H1 (cell line): ENCODE data around the gene CAMSAP3. TPM values are rescaled to one million over a fixed set of nuclear protein-coding genes. Genes with fewer than 3 reads are reported as not detected.

Source experiments
- CTCF ChIA-PET: fragments of 300-600 bp; sonication (Branson Sonifier 250); formaldehyde crosslinking; loops from one replicate; lab custom pipeline; 2021; ENCODE audit not compliant: partially characterized antibody; lab: Charles Lee
- POLR2A ChIA-PET: fragments of 300-600 bp; sonication (Branson Sonifier 250); formaldehyde crosslinking; loops from one replicate; lab custom pipeline; 2021; ENCODE audit warnings: inconsistent platforms; ENCODE audit not compliant: partially characterized antibody; lab: Charles Lee
- DNase-seq, 2 experiments: peaks; one replicate each; pipeline versions ENCODE4 v3.0.0 to v3.0.0-alpha.2; 2010 to 2022; ENCODE audit warnings: low spot score in 2 of 2, low read depth in 1 of 2, mixed read lengths in 1 of 2
- FAIRE-seq: peaks from 2 replicates; lab custom pipeline; 2011; peaks lifted over from hg19 to GRCh38; lab: Jason Lieb, UNC
- H2AFZ ChIP-seq: 2 replicates; pipeline ENCODE4 v1.8.1; 2012; ENCODE audit warnings: low read length, inconsistent platforms
- H2AK5ac ChIP-seq: 2 replicates; pipeline ENCODE4 v1.6.1; 2013; ENCODE audit warnings: low read depth, low read length
- H2BK120ac ChIP-seq: replicated peaks from 2 replicates; pipeline ENCODE3; 2013; ENCODE audit warnings: low read depth, low read length, inconsistent platforms
- H2BK12ac ChIP-seq: 2 replicates; pipeline ENCODE4 v1.6.1; 2013; ENCODE audit warnings: low read depth, low read length
- H2BK15ac ChIP-seq: 2 replicates; pipeline ENCODE4 v1.6.1; 2013; ENCODE audit warnings: low read length
- H2BK20ac ChIP-seq: 2 replicates; pipeline ENCODE4 v1.6.1; 2013; ENCODE audit warnings: low read length
- H2BK5ac ChIP-seq: 2 replicates; pipeline ENCODE4 v1.6.1; 2013; ENCODE audit warnings: low read depth, low read length
- H3K14ac ChIP-seq: 2 replicates; pipeline ENCODE4 v1.6.1; 2013; ENCODE audit warnings: inconsistent platforms; ENCODE audit not compliant: insufficient read length
- H3K18ac ChIP-seq: 2 replicates; pipeline ENCODE4 v1.6.1; 2013; ENCODE audit warnings: low read length; ENCODE audit errors: extremely low read depth
- H3K23ac ChIP-seq: 2 replicates; pipeline ENCODE4 v1.6.1; 2013; ENCODE audit warnings: inconsistent platforms; ENCODE audit not compliant: insufficient read length
- H3K23me2 ChIP-seq: 2 replicates; pipeline ENCODE4 v1.6.1; 2013; ENCODE audit warnings: low read depth, low read length
- H3K27ac ChIP-seq: 2 replicates; pipeline ENCODE4 v1.6.1; 2011; ENCODE audit warnings: low read depth, low read length, inconsistent platforms
- H3K27me3 ChIP-seq, 4 experiments: replicated peaks in 1 of 4; 1 replicate in 1 of 4; 2 replicates in 3 of 4; pipeline versions ENCODE4 v1.6.1 to v1.8.1; 2011 to 2013; ENCODE audit warnings: low read length in 3 of 4, mild to moderate bottlenecking in 3 of 4, inconsistent platforms in 2 of 4, mixed read lengths in 2 of 4, moderate library complexity in 1 of 4; ENCODE audit not compliant: control insufficient read depth in 3 of 4, insufficient read depth in 3 of 4; ENCODE audit errors: extremely low read depth in 1 of 4
- H3K36me3 ChIP-seq, 4 experiments: 2 replicates each; pipeline versions ENCODE4 v1.6.1 to v1.8.1; 2011 to 2013; ENCODE audit warnings: mild to moderate bottlenecking in 4 of 4, low read length in 3 of 4, moderate library complexity in 2 of 4, control low read depth in 1 of 4, inconsistent platforms in 1 of 4; ENCODE audit not compliant: insufficient read depth in 4 of 4, control insufficient read depth in 2 of 4
- H3K4ac ChIP-seq: replicated peaks from 2 replicates; pipeline ENCODE3; 2013; ENCODE audit warnings: low read length, low read depth, mixed read lengths, inconsistent platforms; ENCODE audit not compliant: insufficient read length
- H3K4me1 ChIP-seq, 4 experiments: replicated peaks in 1 of 4; 1 replicate in 1 of 4; 2 replicates in 3 of 4; pipeline versions ENCODE4 v1.6.1 to v1.8.1; 2011 to 2013; ENCODE audit warnings: low read length in 3 of 4, inconsistent platforms in 2 of 4, mixed read lengths in 1 of 4; ENCODE audit not compliant: insufficient read depth in 4 of 4, control insufficient read depth in 3 of 4
- H3K4me2 ChIP-seq, 2 experiments: 2 replicates each; pipeline versions ENCODE4 v1.6.1 to v1.8.1; 2011 to 2013; ENCODE audit warnings: low read depth in 2 of 2, low read length in 2 of 2, control low read depth in 1 of 2, inconsistent platforms in 1 of 2, mild to moderate bottlenecking in 1 of 2; ENCODE audit not compliant: insufficient read depth in 1 of 2
- H3K4me3 ChIP-seq, 4 experiments: fragments of 200-600, 300-600 bp in 1 of 4; sonication (generic), shearing (Covaris generic), sonication (Bioruptor Twin) in 1 of 4; 2 replicates each; pipeline versions ENCODE4 v1.5.1 to v1.8.1; 2011 to 2016; ENCODE audit warnings: low read length in 4 of 4, low read depth in 3 of 4, control low read depth in 2 of 4, inconsistent platforms in 2 of 4, mild to moderate bottlenecking in 2 of 4, mixed read lengths in 1 of 4, moderate library complexity in 1 of 4; ENCODE audit not compliant: insufficient read depth in 2 of 4; ENCODE audit errors: extremely low read depth in 1 of 4
- H3K56ac ChIP-seq: replicated peaks from 2 replicates; pipeline ENCODE3; 2013; ENCODE audit warnings: low read depth, mild to moderate bottlenecking, mixed read lengths, low read length, inconsistent platforms; ENCODE audit not compliant: insufficient read length
- H3K79me1 ChIP-seq: 2 replicates; pipeline ENCODE4 v1.6.1; 2013; ENCODE audit warnings: low read depth, low read length, control low read depth
- H3K79me2 ChIP-seq, 2 experiments: 2 replicates each; pipeline versions ENCODE4 v1.6.1 to v1.8.1; 2012 to 2013; ENCODE audit warnings: low read length in 2 of 2, mild to moderate bottlenecking in 2 of 2, inconsistent platforms in 1 of 2; ENCODE audit not compliant: insufficient read depth in 2 of 2, control insufficient read depth in 1 of 2
- H3K9ac ChIP-seq, 4 experiments: replicated peaks in 1 of 4; 1 replicate in 1 of 4; 2 replicates in 3 of 4; pipeline versions ENCODE4 v1.6.1 to v1.8.1; 2011 to 2013; ENCODE audit warnings: low read depth in 3 of 4, low read length in 3 of 4, control low read depth in 2 of 4, mild to moderate bottlenecking in 2 of 4, moderate library complexity in 2 of 4, inconsistent platforms in 1 of 4; ENCODE audit errors: extremely low read depth in 1 of 4
- H3K9me3 ChIP-seq, 2 experiments: 2 replicates each; pipeline versions ENCODE4 v1.6.1 to v1.8.1; 2012 to 2013; ENCODE audit warnings: mild to moderate bottlenecking in 2 of 2, moderate library complexity in 2 of 2, control low read depth in 1 of 2, inconsistent platforms in 1 of 2, low read depth in 1 of 2, low read length in 1 of 2, mixed read lengths in 1 of 2; ENCODE audit not compliant: insufficient read depth in 2 of 2
- H4K20me1 ChIP-seq, 2 experiments: replicated peaks in 1 of 2; 2 replicates each; pipeline versions ENCODE3 to v1.8.1; 2011 to 2013; ENCODE audit warnings: inconsistent platforms in 2 of 2, low read length in 2 of 2, mild to moderate bottlenecking in 1 of 2; ENCODE audit not compliant: insufficient read depth in 2 of 2, control insufficient read depth in 1 of 2
- H4K5ac ChIP-seq: 2 replicates; pipeline ENCODE4 v1.6.1; 2013; ENCODE audit warnings: low read length, low read depth, mixed read lengths, inconsistent platforms; ENCODE audit not compliant: insufficient read length
- H4K8ac ChIP-seq: 2 replicates; pipeline ENCODE4 v1.8.0; 2013; ENCODE audit warnings: mild to moderate bottlenecking, moderate library complexity, low read length, inconsistent platforms; ENCODE audit not compliant: insufficient read depth; ENCODE audit errors: extremely low read depth
- H4K91ac ChIP-seq: replicated peaks from 2 replicates; pipeline ENCODE3; 2013; ENCODE audit warnings: low read length, mixed read lengths, inconsistent platforms; ENCODE audit not compliant: insufficient read length
- CBX5 ChIP-seq: fragments of 300-800, 300-1000 bp; sonication (generic); IDR thresholded peaks from 2 replicates; pipeline ENCODE4 v1.7.1; 2016; ENCODE audit warnings: antibody characterized with exemption, low read length, low read depth
- CEBPB ChIP-seq: IDR thresholded peaks from 2 replicates; pipeline ENCODE4 v1.6.1; 2012; ENCODE audit warnings: low read depth, low read length
- CREB1 ChIP-seq: IDR thresholded peaks from 2 replicates; pipeline ENCODE4 v1.6.1; 2012; ENCODE audit warnings: inconsistent platforms
- POLR2AphosphoS5 ChIP-seq: IDR thresholded peaks from 2 replicates; pipeline ENCODE4 v1.6.1; 2011; ENCODE audit warnings: low read depth, low read length
- POU5F1 ChIP-seq: IDR thresholded peaks from 2 replicates; pipeline ENCODE4 v1.6.1; 2011; ENCODE audit warnings: low read depth, mild to moderate bottlenecking, low read length, moderate library complexity
- RFX5 ChIP-seq: IDR thresholded peaks from 2 replicates; pipeline ENCODE4 v1.6.1; 2011; ENCODE audit warnings: low read depth, low read length, improper control_type of control experiment, borderline replicate concordance
- TBP ChIP-seq: IDR thresholded peaks from 2 replicates; pipeline ENCODE4 v1.6.1; 2011; ENCODE audit warnings: low read depth, low read length, improper control_type of control experiment
- YY1 ChIP-seq: IDR thresholded peaks from 2 replicates; pipeline ENCODE4 v1.6.1; 2011; ENCODE audit warnings: low read depth, mild to moderate bottlenecking, low read length
- WGBS, 2 experiments: shearing (Covaris generic) in 1 of 2; methylation state at CpG; one replicate each; pipeline versions ENCODE4 v1.1.6 to v1.1.7; 2013 to 2015; ENCODE audit warnings: low lambda C conversion rate in 2 of 2, mixed read lengths in 2 of 2, inconsistent platforms in 1 of 2, low coverage in 1 of 2, missing lambda C conversion rate in 1 of 2; ENCODE audit not compliant: insufficient replicate concordance in 2 of 2, insufficient coverage in 1 of 2, insufficient read length in 1 of 2; ENCODE audit errors: extremely low coverage in 1 of 2, missing lambda C conversion rate in 1 of 2; 5-methylcytosine and 5-hydroxymethylcytosine counted together
- polyA plus RNA-seq, 7 experiments: library from polyadenylated mRNA; depleted of rRNA in 3 of 7; stranded (reverse) in 5 of 7; unstranded in 2 of 7; fragments of >200 nt in 5 of 7; fragments of 200-250 nt in 2 of 7; gene quantifications; 1 replicate in 5 of 7; 2 replicates in 1 of 7; 4 replicates in 1 of 7; pipeline versions ENCODE4 v1.2.1 to v1.2.3, GENCODE V29; 2011 to 2013; ENCODE audit warnings: missing spikeins in 2 of 7, mixed read lengths in 2 of 7
- total RNA-seq: library from RNA; stranded (reverse); fragmentation: NEBNext Ultra II Directional; extraction: Animal tissue kit (Norgen Biotek cat#: 25700); gene quantifications from 2 replicates; pipeline ENCODE4 v1.2.1, GENCODE V29; 2021
- TF ChIP-seq, protein P1 (sequence below): IDR thresholded peaks from 2 replicates; pipeline ENCODE4 v1.6.1; 2012; ENCODE audit warnings: inconsistent platforms

The CAMSAP3 gene
- total and polyA plus RNA-seq, 2 of the 8 experiments (the other 6 are each of a cell fraction or from before 2014, with no cell fraction given), result 11.4 to 30.4 TPM

- H2AFZ ChIP-seq, result no peak overlapping the region
- H3K9me3 ChIP-seq, result no peaks in the 10 kb centered on the region
- no peak overlapping the region for H3K27ac ChIP-seq
- H3K4me2 ChIP-seq, result no peak overlapping the region
- no peak overlapping the region for H2AK5ac ChIP-seq
- TF ChIP-seq TBP, result no peak
- TF ChIP-seq CEBPB, result no peak
- TF ChIP-seq, protein P1, sequence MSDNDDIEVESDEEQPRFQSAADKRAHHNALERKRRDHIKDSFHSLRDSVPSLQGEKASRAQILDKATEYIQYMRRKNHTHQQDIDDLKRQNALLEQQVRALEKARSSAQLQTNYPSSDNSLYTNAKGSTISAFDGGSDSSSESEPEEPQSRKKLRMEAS, result no peak
- no peak for TF ChIP-seq CREB1
- TF ChIP-seq POLR2AphosphoS5, result no peak
- no peak for TF ChIP-seq RFX5
- TF ChIP-seq YY1, result no peak
- TF ChIP-seq POU5F1, result no peak
- TF ChIP-seq CBX5, result no peak
- no peaks in the 10 kb centered on the region for H3K79me2 ChIP-seq
- no peak overlapping the region for H3K23ac ChIP-seq
- no peak for DNase-seq
- H2BK120ac ChIP-seq, result no peak overlapping the region
- H4K91ac ChIP-seq, result no peak overlapping the region
- H2BK12ac ChIP-seq, result no peak overlapping the region
- 85% methylated on average over 12 of the region's 17 CpGs; no CpG with 5 or more reads in 1 of the 2 experiments for WGBS, 2 experiments
- H3K4me3 ChIP-seq, result no peak overlapping the region
- no peak overlapping the region for H4K5ac ChIP-seq
- POLR2A ChIA-PET, result interaction anchor here (0.9 kb wide), 1 partner anchor 10 kb away, joined by 4 read pairs; no protein-coding TSS in a partner anchor
- no peak overlapping the region for H4K8ac ChIP-seq
- H4K20me1 ChIP-seq, result peaks cover 0 to 10% of the 10 kb centered on the region in 2 experiments
- no peak overlapping the region for H3K56ac ChIP-seq
- H2BK15ac ChIP-seq, result no peak overlapping the region
- H3K27me3 ChIP-seq, result no peaks in the 10 kb centered on the region
- no peak overlapping the region for H3K4ac ChIP-seq
- no peaks in the 10 kb centered on the region for H3K4me1 ChIP-seq
- no peaks in the 10 kb centered on the region for H3K23me2 ChIP-seq
- H3K79me1 ChIP-seq, result no peaks in the 10 kb centered on the region
- no peak overlapping the region for H3K9ac ChIP-seq
- CTCF ChIA-PET, result no interaction called here
- no peak overlapping the region for H3K14ac ChIP-seq
- no peak for FAIRE-seq
- no peak overlapping the region for H3K18ac ChIP-seq
- H2BK20ac ChIP-seq, result no peak overlapping the region
- H2BK5ac ChIP-seq, result no peak overlapping the region
- H3K36me3 ChIP-seq, result peaks cover 10 to 23% (median 18%) of the 10 kb centered on the region in 4 experiments
Measured at GRCh38 chr19:7561325-7561724, 34.3 kb upstream of the CAMSAP3 start.
